ENCODE data around the gene TXNDC2.

- TF ChIP-seq CTCF (IDR thresholded peaks at IDR 0.05; ENCODE audit: low read depth, low read length) = no peak
- TF ChIP-seq EZH2phosphoT487 (IDR thresholded peaks at IDR 0.05; ENCODE audit: low read depth) = no peak
These were observed 2.2 kb downstream of the TXNDC2 start for GRCh38 chr18:9887992-9888391.
